Stimulated activated CD4-positive, alpha-beta T cell treated with anti-CD3 and anti-CD28 coated beads, Interleukin-15, amount 100 ng/mL, for 48 hours (primary cell): ENCODE data around the gene TMEM134.
"Not testable (repeated sequence)": the region's sequence is repeated elsewhere in the genome, so short reads cannot be mapped to it uniquely, and the experiment has no call there.

Experiments
- DNase-seq, 2 donors: peaks; one replicate each; pipeline ENCODE4 v3.0.0-alpha.2; 2020; ENCODE audit warnings: low read depth in 2 of 2

TMEM134 gene

DNA sequence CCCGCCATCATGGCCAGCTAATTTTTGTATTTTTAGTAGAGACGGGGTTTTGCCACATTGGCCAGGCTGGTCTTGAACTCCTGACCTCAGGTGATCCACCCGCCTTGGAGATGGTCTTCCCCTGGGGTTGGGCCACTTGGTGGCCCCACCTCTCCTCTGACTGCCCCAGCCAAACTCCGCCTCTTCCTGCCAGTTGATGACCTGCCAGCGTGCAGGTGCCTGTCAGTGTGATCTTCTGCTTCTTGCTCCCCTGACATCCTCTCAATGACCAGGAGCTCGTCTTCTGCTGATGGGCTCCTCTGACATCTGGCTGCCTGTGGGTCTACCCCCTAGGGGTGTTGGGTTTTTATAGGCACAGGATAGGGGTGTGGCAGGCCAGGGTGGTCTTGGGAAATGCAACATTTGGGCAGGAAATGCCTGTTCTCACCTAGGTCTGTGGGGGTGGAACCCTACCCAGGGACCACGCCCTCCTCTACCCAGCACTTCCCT, 16.9 kb upstream of the TMEM134 start:
- DNase-seq, result peak in 1 of 2 donors; percentile 64

DNA sequence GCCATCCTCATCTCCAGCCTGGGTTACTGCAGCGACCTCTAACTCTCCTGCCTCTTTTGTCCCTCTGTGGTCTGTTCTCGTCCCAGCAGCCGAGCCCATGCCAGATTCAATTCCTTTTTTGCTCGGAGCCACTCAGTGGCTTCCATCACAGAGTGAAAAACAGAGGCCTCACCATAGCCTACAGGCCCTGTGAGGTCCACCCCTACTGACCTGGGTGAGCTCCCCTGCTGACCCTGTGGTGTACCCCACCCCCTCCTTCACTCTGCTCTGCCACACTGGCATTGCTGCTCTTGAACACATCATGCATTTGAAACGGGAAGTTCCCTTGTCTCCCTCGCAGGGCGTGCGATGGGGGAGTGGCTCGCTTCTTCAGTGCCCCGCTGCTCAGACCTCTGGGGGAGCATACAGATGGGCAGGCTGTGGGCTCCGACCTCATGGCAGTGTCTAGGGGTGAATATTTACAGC, 15.8 kb upstream of the TMEM134 start:
- DNase-seq, result peak in 1 of 2 donors; percentile 72

DNA sequence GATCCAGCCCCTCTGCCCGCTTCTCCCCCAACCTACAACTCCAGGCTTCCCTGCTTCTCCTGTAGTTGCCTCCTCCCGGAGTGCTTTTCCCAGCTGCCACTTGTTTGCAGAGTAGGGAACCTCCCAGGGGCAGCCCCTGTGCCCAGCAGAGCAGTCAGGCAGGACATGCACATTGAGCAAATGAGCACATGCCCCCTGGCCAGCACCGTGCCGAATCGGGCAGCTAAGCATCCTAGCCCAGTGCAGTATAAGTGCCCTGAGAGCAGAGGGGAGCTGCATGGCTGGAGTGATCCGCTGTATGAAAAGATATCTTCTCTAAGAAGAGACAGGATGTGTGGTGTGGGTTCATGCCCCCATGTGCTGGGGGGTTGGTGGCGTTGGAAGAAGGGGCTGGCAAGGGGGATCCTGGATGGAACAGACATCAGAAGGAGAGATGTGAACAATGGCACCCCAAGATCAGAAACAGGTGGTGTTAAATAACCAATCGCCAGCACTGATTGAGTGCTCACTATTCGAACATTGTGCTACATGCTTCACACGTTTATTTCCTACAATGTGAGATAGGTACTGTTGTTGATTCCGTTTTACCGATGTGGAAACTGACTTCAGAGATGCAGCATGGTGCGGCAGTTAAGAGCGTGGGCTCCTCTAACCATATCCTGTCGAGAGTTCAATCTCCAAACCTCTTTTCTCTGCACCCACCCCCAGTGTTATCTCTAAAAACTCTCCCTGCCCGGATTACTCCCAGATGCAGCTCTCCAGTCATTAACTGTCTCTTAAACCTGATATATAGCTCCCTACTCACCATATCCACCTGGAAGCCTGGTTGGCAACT, 15.0 kb upstream of the TMEM134 start:
- peak in 1 of 2 donors; percentile 49 for DNase-seq

DNA sequence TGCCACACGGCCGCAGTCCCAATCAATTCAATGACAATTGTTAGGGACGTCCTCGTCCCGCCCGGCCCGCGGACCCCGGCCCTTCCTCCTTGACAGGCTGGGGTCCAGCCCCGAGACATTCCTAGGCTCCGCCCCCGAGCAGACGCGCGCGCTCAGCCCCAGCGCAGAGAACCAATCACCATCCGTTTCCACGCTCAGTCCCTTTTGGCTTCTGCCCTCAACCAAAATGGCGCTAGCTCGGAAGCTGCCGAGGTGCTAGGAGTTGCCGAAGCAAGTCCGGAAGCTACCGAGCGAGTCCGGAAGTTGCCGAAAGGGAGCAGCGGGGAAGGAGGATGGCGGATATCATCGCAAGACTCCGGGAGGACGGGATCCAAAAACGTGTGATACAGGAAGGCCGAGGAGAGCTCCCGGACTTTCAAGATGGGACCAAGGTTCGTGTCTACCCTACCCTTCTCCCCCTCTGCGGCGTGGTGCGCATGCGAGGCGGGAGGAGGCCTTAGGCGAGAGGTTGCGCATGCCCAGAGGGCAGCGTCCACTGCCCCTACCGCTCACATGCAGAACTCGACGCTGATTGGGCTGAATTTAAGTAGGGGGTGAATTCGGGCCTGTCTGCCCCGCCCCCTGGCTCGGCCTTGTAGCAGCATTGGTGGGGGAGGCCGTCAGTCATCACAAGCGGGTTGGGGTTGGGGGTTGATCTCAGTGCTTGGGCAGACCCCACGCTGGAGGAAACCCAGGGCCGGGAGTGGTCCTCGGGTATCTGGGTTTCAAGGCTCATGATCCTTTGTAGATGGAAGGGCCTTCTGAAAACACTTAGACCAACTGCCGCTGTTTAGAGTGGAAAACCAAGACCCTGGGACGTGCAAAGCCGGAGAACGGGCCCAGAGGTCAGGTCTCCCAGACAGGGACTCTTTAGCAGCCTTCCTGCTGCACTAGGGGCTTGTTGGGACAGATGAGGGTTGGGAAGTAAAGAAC, 14.1 kb upstream of the TMEM134 start, which contains the start of gene AIP:
Gene AIP (plus strand): TSS at position 200 of the 972 bp plus-strand sequence. CDS start 133 bp downstream, at position 333.
- peak; percentile 97 to 98 for DNase-seq

DNA sequence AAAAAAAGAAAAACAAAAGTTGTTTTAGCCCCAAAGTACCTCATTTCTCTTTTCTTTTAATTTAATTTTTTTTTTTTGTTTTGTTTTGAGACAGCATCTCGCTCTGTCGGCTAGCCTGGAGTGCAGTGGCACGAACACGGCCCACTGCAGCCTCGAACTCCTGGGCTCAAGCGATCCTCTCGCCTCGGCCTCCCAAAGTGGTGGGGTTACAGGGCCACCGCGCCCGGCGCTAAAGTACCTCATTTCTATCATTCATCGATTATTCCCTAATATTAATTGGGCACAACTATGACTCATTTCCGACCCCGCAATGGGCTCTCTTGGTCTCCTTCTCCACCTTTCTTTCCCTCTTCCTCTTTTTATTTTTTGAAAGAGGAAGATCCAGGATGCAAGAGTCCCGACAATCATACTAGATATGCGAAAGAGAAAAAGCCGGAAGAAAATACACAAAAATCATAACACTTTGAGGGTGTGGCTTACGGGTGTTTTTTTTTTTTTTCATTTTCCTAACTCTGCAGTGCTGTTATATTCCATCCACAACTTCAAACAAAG, 13.3 kb upstream of the TMEM134 start:
- no peak for DNase-seq

DNA sequence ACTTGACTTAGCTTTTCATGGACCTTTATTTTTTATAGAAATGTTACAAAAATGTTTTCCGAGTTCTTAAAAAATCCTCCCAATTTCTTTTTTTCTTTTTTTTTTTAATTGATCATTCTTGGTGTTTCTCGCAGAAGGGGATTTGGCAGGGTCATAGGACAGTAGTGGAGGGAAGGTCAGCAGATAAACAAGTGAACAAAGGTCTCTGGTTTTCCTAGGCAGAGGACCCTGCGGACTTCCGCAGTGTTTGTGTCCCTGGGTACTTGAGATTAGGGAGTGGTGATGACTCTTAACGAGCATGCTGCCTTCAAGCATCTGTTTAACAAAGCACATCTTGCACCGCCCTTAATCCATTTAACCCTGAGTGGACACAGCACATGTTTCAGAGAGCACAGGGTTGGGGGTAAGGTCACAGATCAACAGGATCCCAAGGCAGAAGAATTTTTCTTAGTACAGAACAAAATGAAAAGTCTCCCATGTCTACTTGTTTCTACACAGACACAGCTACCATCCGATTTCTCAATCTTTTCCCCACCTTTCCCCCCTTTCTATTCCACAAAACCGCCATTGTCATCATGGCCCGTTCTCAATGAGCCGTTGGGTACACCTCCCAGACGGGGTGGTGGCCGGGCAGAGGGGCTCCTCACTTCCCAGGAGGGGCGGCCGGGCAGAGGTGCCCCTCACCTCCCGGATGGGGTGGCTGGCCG, 8.4 kb upstream of the TMEM134 start:
- not testable (repeated sequence) for DNase-seq

DNA sequence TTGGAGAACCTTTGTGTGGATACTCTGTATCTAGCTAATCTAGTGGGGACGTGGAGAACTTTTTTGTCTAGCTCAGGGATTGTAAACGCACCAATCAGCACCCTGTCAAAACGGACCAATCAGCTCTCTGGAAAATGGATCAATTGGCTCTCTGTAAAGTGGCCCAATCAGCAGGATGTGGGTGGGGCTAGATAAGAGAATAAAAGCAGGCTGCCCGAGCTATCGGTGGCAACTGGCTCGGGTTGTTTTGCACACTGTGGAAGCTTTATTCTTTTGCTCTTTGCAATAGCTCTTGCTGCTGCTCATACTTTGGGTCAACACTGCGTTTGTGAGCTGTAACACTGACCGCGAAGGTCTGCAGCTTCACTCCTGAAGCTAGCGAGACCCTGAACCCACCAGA, 7.6 kb upstream of the TMEM134 start:
- DNase-seq, result not testable (repeated sequence)

DNA sequence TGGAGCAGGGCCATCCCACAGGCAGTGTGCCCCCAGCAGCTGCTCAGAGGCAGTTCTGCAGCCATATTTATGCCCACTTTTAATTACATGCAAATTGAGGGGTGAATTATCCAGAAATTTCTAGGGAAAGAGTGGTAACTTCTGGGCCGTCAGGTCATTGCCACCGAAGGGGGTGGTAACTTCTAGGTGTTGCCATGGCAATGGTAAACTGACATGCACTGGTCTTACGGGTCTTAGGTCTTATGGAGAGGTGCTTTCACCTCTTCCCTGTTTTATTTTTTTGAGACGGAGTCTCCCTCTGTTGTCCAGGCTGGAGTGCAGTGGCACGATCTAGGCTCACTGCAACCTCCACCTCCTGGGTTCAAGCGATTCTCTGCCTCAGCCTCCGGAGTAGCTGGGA, 3.8 kb upstream of the TMEM134 start:
- DNase-seq, result no peak

DNA sequence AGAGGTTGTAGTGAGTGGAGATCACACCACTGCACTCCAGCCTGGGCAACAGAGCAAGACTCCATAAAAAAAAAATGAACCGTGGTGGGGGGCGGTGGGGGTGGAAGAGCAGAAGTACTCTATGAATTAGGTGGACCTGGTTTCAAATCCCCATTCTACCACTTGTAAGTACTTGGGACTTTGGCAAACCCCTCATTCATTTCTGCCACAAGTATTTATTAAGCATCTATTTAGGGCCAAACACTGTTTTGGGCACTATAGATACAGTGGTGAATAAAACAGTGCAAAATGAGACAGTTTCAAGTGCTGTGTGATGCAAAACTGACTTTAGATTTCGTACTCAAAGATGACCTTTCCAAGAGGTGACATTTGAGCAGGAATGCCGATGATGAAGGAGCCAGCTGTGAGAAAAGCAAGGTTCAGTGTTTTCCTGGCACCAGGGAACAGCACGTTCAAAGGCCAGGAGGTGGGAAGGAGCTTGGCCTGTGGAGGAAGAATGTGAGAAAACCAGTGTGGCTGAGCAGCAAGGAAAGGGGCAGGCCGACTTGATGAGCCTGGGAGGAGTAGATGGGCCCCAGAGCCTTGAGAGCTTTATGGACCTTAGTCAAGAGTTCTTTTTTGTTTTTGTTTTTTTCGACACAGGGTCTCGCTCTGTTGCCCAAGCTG, 1.4 kb upstream of the TMEM134 start:
- no peak for DNase-seq

DNA sequence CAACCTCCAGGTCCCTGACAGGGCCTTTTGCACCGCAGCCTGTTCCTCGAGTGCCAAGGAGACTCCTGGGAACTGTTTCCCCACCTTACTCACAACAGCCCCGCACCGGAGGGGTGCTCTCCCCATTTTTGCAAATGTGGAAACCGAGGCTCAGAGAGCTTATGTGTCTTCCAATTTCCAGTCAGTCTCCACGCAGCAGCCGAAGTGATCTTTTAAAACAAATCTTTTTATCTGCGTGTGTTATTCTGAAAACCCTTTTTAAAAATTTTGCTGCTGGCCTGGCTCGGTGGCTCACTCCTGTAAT, 409 bp upstream of the TMEM134 start:
- DNase-seq, result no peak

DNA sequence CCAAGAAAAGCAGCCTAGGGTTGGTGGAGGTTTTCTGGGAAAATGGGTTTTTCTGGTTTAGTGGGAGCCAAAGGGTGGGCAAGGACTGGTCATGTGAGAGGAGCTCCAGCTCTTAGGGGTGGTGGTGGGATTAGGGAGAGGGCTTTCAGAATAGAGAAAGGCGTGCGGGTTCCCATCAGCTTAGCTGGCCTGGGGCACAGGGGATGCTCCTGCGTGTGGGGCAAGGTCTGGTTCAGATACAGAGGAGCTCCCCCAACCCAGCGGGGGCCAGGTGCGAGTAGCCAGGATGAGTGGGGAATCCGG, 644 bp downstream of the TMEM134 start:
- DNase-seq, result no peak

DNA sequence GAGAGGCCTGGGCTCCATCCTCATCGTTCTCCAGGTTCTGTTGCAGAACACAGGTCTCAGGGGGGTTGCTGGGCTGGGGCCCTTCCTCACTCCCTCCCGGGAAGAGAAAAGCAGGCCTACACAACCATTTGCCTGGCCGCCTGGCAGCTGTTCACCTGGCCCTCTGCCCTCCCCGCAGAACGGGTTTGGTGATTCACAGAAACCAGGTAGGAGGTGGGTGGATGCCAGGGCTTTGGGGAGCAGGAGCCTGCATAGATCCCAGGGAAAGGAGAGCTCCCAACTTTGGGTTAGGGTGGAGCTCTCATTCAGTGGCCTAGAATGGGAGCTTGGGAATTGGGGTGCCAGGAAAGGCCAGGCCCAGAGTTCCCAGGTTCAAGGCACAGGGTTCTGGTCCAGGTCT, 995 bp downstream of the TMEM134 start:
- DNase-seq, result no peak

DNA sequence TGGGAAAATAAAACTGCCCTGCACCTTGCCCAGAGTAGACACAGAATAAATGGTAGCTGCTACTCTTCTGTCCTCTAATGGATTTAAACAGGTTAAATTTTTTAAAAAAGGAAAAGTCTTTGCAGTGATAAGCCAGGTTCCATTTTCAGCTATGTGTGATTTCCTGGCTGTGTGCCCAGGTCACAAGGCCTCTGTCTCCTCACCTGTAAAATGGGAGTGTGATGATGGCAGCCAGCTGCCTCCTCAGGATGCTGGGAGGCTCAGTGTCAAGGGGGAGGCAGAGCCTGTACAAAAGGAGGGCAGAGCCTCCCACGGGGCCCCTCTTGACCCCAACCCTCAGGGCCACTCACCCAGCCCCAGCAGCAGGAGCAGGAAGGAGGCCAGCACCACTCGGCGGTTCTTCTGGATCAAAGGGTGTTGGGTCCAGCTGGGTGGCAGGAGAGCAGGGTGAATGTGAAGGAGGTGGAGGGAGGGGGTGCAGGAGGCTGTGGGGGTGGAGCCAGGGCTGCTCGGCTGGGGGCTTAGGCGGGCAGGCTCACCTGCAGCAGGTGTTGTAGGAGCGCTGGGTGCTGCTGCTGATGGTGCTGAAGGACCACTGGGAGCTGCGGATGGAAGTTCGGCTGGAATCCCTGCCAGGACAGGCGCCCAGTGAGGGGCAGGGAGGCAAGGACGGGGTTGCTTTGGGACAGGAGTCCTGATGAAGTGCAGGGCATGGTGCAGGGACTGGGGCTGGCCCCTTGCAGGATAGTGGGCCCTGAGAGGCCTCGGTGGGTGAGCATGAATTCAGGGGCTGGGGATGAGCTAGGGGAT, 1.9 kb downstream of the TMEM134 start:
- no peak for DNase-seq

DNA sequence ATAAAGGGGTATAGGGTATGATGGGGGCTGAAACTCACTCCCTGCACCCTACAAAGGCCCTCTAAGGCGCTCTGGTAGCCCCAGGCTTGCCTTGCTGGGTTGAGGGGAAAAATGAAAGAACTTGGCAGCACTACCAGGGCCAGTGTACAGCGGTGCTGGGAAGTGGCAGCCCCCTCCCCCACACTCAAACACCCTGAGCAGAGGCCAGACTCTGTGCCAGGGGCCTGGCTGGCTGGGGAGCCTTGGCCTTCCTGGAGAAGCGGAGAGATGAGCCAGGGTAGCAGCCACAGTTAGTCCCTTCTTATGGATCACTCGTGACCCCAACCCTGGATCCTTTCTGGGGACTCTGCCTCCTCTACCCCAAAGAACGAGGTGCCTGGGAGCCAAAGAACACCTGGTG, 2.7 kb downstream of the TMEM134 start:
- no peak for DNase-seq

DNA sequence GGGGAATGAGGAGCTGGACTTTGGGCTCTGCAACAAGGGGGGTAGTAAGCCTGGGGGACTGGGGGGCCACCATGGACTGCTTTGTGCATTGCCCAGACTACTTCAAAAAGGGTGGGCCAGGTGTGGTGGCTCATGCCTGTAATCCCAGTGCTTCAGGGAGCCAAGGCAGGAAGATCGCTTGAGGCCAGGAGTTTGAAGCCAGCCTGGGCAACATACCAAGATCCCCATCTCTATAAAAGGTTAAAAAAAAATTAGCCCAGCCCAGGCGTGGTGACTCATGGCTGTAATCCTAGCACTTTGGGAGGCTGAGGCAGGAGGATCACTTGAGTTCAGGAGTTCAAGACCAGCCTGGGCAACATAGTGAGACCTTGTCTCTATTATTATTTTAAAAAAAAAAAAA, 3.5 kb downstream of the TMEM134 start:
- not testable (repeated sequence) for DNase-seq

DNA sequence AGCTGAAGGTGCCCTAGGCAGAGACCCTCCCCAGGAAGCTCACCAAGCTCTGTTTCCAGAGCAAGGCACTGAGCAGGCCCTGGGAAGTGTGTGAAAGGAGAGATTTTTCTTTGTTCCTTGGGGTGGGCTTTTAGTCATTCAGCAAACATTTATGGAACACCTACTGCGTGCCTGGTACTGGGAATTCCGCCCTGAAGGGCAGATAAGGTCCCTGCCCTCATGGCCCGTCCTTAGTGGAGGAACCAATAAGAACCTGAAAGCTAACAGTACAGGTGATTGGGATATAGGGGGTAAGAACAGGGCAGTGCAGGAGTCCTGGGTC, 3.9 kb downstream of the TMEM134 start:
- DNase-seq, result no peak

DNA sequence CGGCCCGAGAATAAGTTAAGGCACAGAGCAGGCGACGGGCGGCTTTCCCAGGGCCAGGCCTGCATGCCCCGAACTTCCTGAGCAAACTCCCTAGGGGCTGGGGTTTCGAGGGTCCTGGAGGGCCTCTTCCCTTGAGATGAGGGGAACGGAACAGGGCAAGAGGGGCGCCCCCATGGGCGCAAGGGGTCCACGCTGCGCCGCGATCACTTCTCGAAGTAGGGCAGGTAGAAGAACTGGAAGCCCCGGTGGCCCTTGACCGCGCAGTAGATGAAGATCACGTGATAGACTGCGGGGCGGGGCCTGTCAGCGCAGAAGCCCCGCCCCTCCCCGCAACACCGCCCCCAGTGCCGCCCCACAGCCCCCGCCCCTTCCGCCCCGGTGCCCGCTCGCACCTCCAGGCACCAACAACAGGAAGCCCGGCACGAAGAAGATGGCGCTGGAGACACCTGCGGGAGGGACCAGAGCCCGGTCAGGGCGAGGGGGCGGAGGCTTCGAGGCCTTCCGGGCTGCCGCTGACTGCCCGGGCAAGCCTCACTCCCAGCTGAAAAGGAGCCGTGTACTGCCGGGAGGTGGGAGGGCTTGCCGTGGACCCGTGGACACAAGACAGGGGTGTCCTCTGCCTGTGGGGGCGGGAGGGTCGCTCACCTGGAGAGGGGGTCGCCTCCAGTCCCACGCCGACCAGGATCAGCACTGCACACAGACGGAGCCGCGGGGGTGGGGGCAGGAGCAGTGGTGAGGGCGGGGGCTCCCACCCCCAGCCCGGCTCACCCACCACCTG, 4.5 kb downstream of the TMEM134 start:
- DNase-seq, result peak; percentile 91 to 92

DNA sequence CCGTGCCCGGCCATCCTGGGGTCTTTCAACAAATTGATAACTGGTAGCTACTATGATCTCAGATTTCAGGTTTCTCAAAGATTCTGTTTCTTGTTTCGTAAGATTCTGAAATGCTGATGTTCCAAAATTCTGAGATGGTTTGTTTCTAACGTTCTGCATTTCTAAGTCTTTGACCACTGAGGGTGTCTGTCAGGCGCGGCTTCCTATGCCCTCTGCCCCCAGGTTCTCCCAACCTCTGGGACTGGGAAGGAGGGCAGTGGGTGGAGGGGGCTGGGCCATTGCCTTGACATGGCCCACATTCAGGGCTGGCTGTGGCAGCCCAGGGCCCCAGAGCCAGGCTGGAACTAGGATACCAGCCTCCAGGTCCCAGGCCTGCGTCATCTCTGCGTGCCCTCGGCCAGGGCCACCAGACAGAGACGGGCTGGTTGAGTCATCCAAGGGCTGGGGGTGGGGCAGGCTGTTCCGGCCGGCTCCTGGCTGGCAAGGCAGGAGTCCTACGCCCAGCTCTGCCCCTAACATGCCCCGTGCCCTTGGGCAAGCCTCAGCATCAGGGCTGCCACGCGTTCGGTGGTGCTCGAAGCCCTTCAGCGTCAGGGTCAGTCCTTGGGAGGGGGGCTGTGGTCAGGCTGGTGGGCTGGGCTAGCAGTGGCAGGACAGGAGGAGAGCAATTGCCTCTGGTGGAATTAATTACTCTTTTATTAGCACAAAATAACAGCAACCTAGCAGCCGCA, 5.2 kb downstream of the TMEM134 start:
- DNase-seq, result no peak

DNA sequence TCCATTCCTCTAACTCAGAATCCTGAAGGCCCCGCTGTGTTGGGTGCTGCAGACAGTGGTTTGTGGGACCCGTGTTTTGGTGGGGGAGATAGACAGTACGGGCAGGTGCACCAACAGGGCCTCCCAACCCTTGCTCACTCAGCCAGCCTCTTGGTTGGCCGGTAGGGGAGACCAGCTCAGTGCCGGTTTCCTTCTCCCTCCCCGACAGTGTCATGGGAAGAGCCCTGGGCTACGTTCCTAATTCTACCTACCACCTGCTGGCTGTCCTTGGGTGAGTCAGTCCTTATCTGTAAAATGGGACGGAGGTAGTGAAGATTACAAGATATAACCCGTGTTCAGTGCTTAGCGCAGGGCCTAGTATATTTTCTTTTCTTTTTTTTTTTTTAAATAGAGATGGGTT, 5.9 kb downstream of the TMEM134 start:
- DNase-seq, result no peak
